Liver (tissue), 9 donors: ENCODE results near the gene CD164. TPM values are rescaled to one million over a fixed set of nuclear protein-coding genes. Genes with fewer than 3 reads are reported as not detected.

Experiments used
- DNase-seq: peaks from one replicate; pipeline ENCODE4 v3.0.0-alpha.2; 2017; ENCODE audit warnings: low spot score
- H3K27ac ChIP-seq, 2 donors: one replicate each; pipeline ENCODE4 v1.7.0; 2013; ENCODE audit warnings: inconsistent platforms in 2 of 2, low read length in 2 of 2, control low read depth in 1 of 2, low read depth in 1 of 2, mild to moderate bottlenecking in 1 of 2
- H3K27me3 ChIP-seq, 4 donors: one replicate each; pipeline versions ENCODE4 v1.6.1 to v1.7.0; 2013; ENCODE audit warnings: low read length in 3 of 4, inconsistent platforms in 1 of 4, mild to moderate bottlenecking in 1 of 4, moderate library complexity in 1 of 4; ENCODE audit not compliant: control insufficient read depth in 4 of 4, insufficient read depth in 4 of 4
- H3K36me3 ChIP-seq, 4 donors: one replicate each; pipeline versions ENCODE4 v1.6.1 to v1.7.0; 2013; ENCODE audit warnings: low read length in 3 of 4, mild to moderate bottlenecking in 3 of 4, low read depth in 1 of 4, moderate library complexity in 1 of 4; ENCODE audit not compliant: control insufficient read depth in 4 of 4, insufficient read depth in 3 of 4
- H3K4me1 ChIP-seq, 4 donors: one replicate each; pipeline versions ENCODE4 v1.6.1 to v1.7.0; 2013; ENCODE audit warnings: low read length in 3 of 4, mild to moderate bottlenecking in 3 of 4, moderate library complexity in 1 of 4; ENCODE audit not compliant: control insufficient read depth in 4 of 4, insufficient read depth in 4 of 4
- H3K4me3 ChIP-seq, 3 donors: one replicate each; pipeline versions ENCODE4 v1.6.1 to v1.7.0; 2013; ENCODE audit warnings: low read length in 3 of 3, control low read depth in 1 of 3, low read depth in 1 of 3, mild to moderate bottlenecking in 1 of 3
- H3K9ac ChIP-seq, 2 donors: one replicate each; pipeline ENCODE4 v1.7.0; 2013; ENCODE audit warnings: low read length in 2 of 2, mild to moderate bottlenecking in 2 of 2, moderate library complexity in 2 of 2, control low read depth in 1 of 2, low read depth in 1 of 2
- H3K9me3 ChIP-seq, 4 donors: one replicate each; pipeline versions ENCODE4 v1.6.1 to v1.7.0; 2013; ENCODE audit warnings: low read length in 3 of 4; ENCODE audit not compliant: control insufficient read depth in 4 of 4
- EGR1 ChIP-seq, 2 donors: IDR thresholded peaks; 2 replicates each; pipeline ENCODE4 v1.6.1; 2016 to 2018; ENCODE audit warnings: antibody characterized with exemption in 2 of 2, low read depth in 2 of 2
- FOXA1 ChIP-seq: IDR thresholded peaks from 2 replicates; pipeline ENCODE4 v1.6.1; 2016; ENCODE audit warnings: antibody characterized with exemption
- FOXA2 ChIP-seq: IDR thresholded peaks from 2 replicates; pipeline ENCODE4 v1.6.1; 2016; ENCODE audit warnings: antibody characterized with exemption
- GABPA ChIP-seq, 2 donors: IDR thresholded peaks in 1 of 2; conservative IDR thresholded peaks in 1 of 2; 2 replicates each; pipeline ENCODE4 v1.6.1; 2016; ENCODE audit warnings: antibody characterized with exemption in 2 of 2, mild to moderate bottlenecking in 1 of 2, moderate library complexity in 1 of 2
- HNF4A ChIP-seq, 2 donors: conservative IDR thresholded peaks; 2 replicates each; pipeline ENCODE4 v1.6.1; 2016; ENCODE audit warnings: antibody characterized with exemption in 2 of 2, mild to moderate bottlenecking in 2 of 2
- JUND ChIP-seq, 2 donors: IDR thresholded peaks; 2 replicates each; pipeline ENCODE4 v1.6.1; 2016; ENCODE audit warnings: antibody characterized with exemption in 2 of 2
- NR2F2 ChIP-seq: IDR thresholded peaks from 2 replicates; pipeline ENCODE4 v1.6.1; 2016; ENCODE audit warnings: antibody characterized with exemption
- RAD21 ChIP-seq, 2 donors: IDR thresholded peaks; 2 replicates each; pipeline ENCODE4 v1.6.1; 2016; ENCODE audit warnings: antibody characterized with exemption in 2 of 2, mild to moderate bottlenecking in 2 of 2
- REST ChIP-seq: IDR thresholded peaks from 2 replicates; pipeline ENCODE4 v1.6.1; 2016; ENCODE audit warnings: antibody characterized with exemption, mild to moderate bottlenecking
- RXRA ChIP-seq, 2 donors: IDR thresholded peaks; 2 replicates each; pipeline ENCODE4 v1.6.1; 2017 to 2018; ENCODE audit warnings: antibody characterized with exemption in 2 of 2, mild to moderate bottlenecking in 1 of 2
- SP1 ChIP-seq: IDR thresholded peaks from 2 replicates; pipeline ENCODE4 v1.6.1; 2018; ENCODE audit warnings: antibody characterized with exemption, mild to moderate bottlenecking
- TAF1 ChIP-seq: conservative IDR thresholded peaks from 2 replicates; pipeline ENCODE4 v1.6.1; 2016; ENCODE audit warnings: antibody characterized with exemption, mild to moderate bottlenecking
- YY1 ChIP-seq: IDR thresholded peaks from 2 replicates; pipeline ENCODE4 v1.6.1; 2016; ENCODE audit warnings: antibody characterized with exemption, mild to moderate bottlenecking
- ZBTB33 ChIP-seq: IDR thresholded peaks from 2 replicates; pipeline ENCODE4 v1.6.1; 2016; ENCODE audit warnings: antibody characterized with exemption
- WGBS: extraction: QIAGEN DNeasy Blood & Tissue Kit; methylation state at CpG from one replicate; pipeline ENCODE4 v1.1.7; 2013; 5-methylcytosine and 5-hydroxymethylcytosine counted together
- polyA plus RNA-seq, 2 donors: library from polyadenylated mRNA; stranded (reverse) in 1 of 2; unstranded in 1 of 2; fragments of 200-250 nt in 1 of 2; fragments of >200 nt in 1 of 2; fragmentation: Nextera tagmentation in 1 of 2; extraction: Ambion mirVana in 1 of 2; gene quantifications; one replicate each; pipeline versions ENCODE4 v1.2.1 to v1.2.3, GENCODE V29; 2013 to 2015
- total RNA-seq, 2 donors: library from RNA; depleted of rRNA; stranded (reverse); fragments of >200 nt; gene quantifications; one replicate each; pipeline ENCODE4 v1.2.3, GENCODE V29; 2014
- TF ChIP-seq, protein P1 (sequence below): IDR thresholded peaks from 2 replicates; pipeline ENCODE4 v1.6.1; 2016; ENCODE audit warnings: antibody characterized with exemption
- TF ChIP-seq, protein P2 (sequence below): fragments of 150-350 bp; IDR thresholded peaks from 2 replicates; pipeline ENCODE4 v1.5.1; 2017; ENCODE audit warnings: improper control_type of control experiment, low read depth, low read length; ENCODE audit not compliant: missing input control
- donor health status: healthy.
- donor health status: healthy.
- donor health status: healthy.
- donor health status: healthy.
- donor health status: healthy.

CD164 gene
- total and polyA plus RNA-seq, 4 donors, result 84.5 to 218 (median 132) TPM

GRCh38 chr6:109389650-109390274 is 7.5 kb upstream of the CD164 start:
- Histone ChIP-seq H3K36me3 (no peaks in the 10 kb centered on the region), H3K4me1 (peaks cover 0 to 4% (median under 1%) of the 10 kb centered on the region in 4 donors), H3K4me3 (no peak overlapping the region), H3K27ac (no peak overlapping the region), H3K27me3 (no peaks in the 10 kb centered on the region), H3K9ac (no peak overlapping the region), H3K9me3 (no peaks in the 10 kb centered on the region)
- DNase-seq, result no peak
- no peak for TF ChIP-seq JUND (IDR thresholded peaks at IDR 0.05)
- TF ChIP-seq RXRA (IDR thresholded peaks at IDR 0.05), result no peak
- no peak for TF ChIP-seq GABPA (IDR thresholded peaks at IDR 0.05 in 1 of 2, conservative IDR thresholded peaks at IDR 0.05 in 1 of 2)
- no peak for TF ChIP-seq ZBTB33
- no peak for TF ChIP-seq EGR1 (IDR thresholded peaks at IDR 0.05; ENCODE audit: low read depth in 2 of 2)
- no peak for TF ChIP-seq RAD21 (IDR thresholded peaks at IDR 0.05)
- no peak for TF ChIP-seq FOXA1
- no peak for TF ChIP-seq REST
- 81% methylated on average over 6 of the region's 6 CpGs for WGBS

DNA sequence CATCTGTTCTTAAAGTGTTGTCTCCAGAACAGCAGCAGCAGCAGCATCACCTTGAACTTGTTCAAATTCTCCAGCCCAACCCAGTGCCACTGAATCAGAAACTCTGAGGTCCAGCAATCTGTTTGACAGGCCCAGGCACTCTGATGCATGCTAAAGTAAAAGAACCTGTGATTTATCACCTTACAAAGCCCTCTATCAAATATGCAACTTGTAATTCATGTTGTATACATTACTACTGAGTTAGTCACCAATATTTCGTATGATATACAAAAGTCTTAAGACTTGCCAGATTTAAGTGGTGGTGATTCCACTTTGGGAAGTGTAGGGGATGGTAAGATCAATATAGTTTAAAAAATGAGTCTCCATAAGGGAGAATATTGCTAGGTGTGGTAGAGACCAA is 6.0 kb upstream of the CD164 start:
- no peak overlapping the region for H3K4me3 ChIP-seq
- TF ChIP-seq HNF4A (conservative IDR thresholded peaks at IDR 0.05) (no peak), NR2F2 (no peak), FOXA2 (no peak), RAD21 (IDR thresholded peaks at IDR 0.05) (no peak), ZBTB33 (no peak), SP1 (no peak), YY1 (no peak), FOXA1 (no peak), JUND (IDR thresholded peaks at IDR 0.05) (no peak), TAF1 (no peak), REST (no peak), GABPA (IDR thresholded peaks at IDR 0.05 in 1 of 2, conservative IDR thresholded peaks at IDR 0.05 in 1 of 2) (no peak)
- TF ChIP-seq, protein P1, sequence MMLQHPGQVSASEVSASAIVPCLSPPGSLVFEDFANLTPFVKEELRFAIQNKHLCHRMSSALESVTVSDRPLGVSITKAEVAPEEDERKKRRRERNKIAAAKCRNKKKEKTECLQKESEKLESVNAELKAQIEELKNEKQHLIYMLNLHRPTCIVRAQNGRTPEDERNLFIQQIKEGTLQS, result no peak
- TF ChIP-seq, protein P2, sequence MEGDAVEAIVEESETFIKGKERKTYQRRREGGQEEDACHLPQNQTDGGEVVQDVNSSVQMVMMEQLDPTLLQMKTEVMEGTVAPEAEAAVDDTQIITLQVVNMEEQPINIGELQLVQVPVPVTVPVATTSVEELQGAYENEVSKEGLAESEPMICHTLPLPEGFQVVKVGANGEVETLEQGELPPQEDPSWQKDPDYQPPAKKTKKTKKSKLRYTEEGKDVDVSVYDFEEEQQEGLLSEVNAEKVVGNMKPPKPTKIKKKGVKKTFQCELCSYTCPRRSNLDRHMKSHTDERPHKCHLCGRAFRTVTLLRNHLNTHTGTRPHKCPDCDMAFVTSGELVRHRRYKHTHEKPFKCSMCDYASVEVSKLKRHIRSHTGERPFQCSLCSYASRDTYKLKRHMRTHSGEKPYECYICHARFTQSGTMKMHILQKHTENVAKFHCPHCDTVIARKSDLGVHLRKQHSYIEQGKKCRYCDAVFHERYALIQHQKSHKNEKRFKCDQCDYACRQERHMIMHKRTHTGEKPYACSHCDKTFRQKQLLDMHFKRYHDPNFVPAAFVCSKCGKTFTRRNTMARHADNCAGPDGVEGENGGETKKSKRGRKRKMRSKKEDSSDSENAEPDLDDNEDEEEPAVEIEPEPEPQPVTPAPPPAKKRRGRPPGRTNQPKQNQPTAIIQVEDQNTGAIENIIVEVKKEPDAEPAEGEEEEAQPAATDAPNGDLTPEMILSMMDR, result no peak
- H3K36me3 ChIP-seq, result no peaks in the 10 kb centered on the region
- no peaks in the 10 kb centered on the region for H3K9me3 ChIP-seq
- H3K9ac ChIP-seq, result no peak overlapping the region
- peaks cover 0 to 13% (median 9%) of the 10 kb centered on the region in 4 donors for H3K4me1 ChIP-seq
- no peak overlapping the region for H3K27ac ChIP-seq
- DNase-seq, result no peak
- H3K27me3 ChIP-seq, result no peaks in the 10 kb centered on the region
- 96% methylated on average over 1 of the region's 1 CpG for WGBS
